HEK293 (cell line): ENCODE measurements around the gene MCAM.

Experiments
- CTCF ChIA-PET: fragments of 350-600 bp; formaldehyde crosslinking; extraction: SDS; loops from one replicate; lab custom pipeline; 2021; ENCODE audit warnings: antibody characterized with exemption; lab: Yijun Ruan, JAX
- POLR2A ChIA-PET: fragments of 300-600 bp; formaldehyde crosslinking; extraction: SDS; loops from one replicate; lab custom pipeline; 2020; ENCODE audit warnings: antibody characterized with exemption, inconsistent platforms; lab: Yijun Ruan, JAX
- H3K27ac ChIP-seq: fragments of 200-500 bp; sonication (Bioruptor generic); 2 replicates; pipeline ENCODE4 v1.5.1; 2014; ENCODE audit warnings: low read depth, low read length, control low read depth, inconsistent platforms; ENCODE audit errors: extremely low read depth
- H3K36me3 ChIP-seq, 2 experiments: fragments of 200-500 bp in 1 of 2; sonication (Bioruptor generic) in 1 of 2; 1 replicate in 1 of 2; 2 replicates in 1 of 2; pipeline ENCODE4 v1.5.1; 2014 to 2017; ENCODE audit warnings: inconsistent platforms in 2 of 2, low read length in 2 of 2; ENCODE audit not compliant: control insufficient read depth in 2 of 2, insufficient read depth in 1 of 2
- H3K4me1 ChIP-seq: fragments of 200-500 bp; sonication (Bioruptor generic); 2 replicates; pipeline ENCODE4 v1.5.1; 2014; ENCODE audit warnings: mild to moderate bottlenecking, low read length, inconsistent platforms; ENCODE audit not compliant: control insufficient read depth, insufficient read depth
- H3K4me3 ChIP-seq: 2 replicates; pipeline ENCODE4 v1.5.1; 2011; ENCODE audit warnings: low read depth, mild to moderate bottlenecking, control low read depth, low read length, moderate library complexity
- H3K9me3 ChIP-seq: fragments of 200-500 bp; sonication (Bioruptor generic); 2 replicates; pipeline ENCODE4 v1.5.1; 2014; ENCODE audit warnings: low read depth, low read length, inconsistent platforms; ENCODE audit not compliant: control insufficient read depth, insufficient read depth
- BCL11A ChIP-seq: fragments of 450-650 bp; formaldehyde crosslinking; IDR thresholded peaks from 2 replicates; pipeline ENCODE4 v1.5.1; 2016; ENCODE audit warnings: low read depth, missing biosample characterization, missing genetic modification characterization
- GLIS1 ChIP-seq: fragments of 450-650 bp; formaldehyde crosslinking; IDR thresholded peaks from 2 replicates; pipeline ENCODE4 v1.5.1; 2016; ENCODE audit warnings: missing biosample characterization, missing genetic modification characterization
- KLF1 ChIP-seq: fragments of 450-650 bp; formaldehyde crosslinking; IDR thresholded peaks from 2 replicates; pipeline ENCODE4 v1.5.1; 2016; ENCODE audit warnings: missing biosample characterization, missing genetic modification characterization
- KLF7 ChIP-seq: fragments of 450-650 bp; formaldehyde crosslinking; IDR thresholded peaks from 2 replicates; pipeline ENCODE4 v1.5.1; 2016; ENCODE audit warnings: missing biosample characterization, missing genetic modification characterization, borderline replicate concordance
- RBAK ChIP-seq: fragments of 450-650 bp; formaldehyde crosslinking; IDR thresholded peaks from 2 replicates; pipeline ENCODE4 v1.5.1; 2016; ENCODE audit warnings: missing biosample characterization, missing genetic modification characterization
- SCRT2 ChIP-seq: fragments of 450-650 bp; formaldehyde crosslinking; IDR thresholded peaks from 2 replicates; pipeline ENCODE4 v1.5.1; 2016; ENCODE audit warnings: missing biosample characterization, missing genetic modification characterization
- SP7 ChIP-seq: fragments of 450-650 bp; formaldehyde crosslinking; IDR thresholded peaks from 2 replicates; pipeline ENCODE4 v1.5.1; 2016; ENCODE audit warnings: missing biosample characterization, missing genetic modification characterization
- ZBTB11 ChIP-seq: fragments of 450-650 bp; formaldehyde crosslinking; conservative IDR thresholded peaks from 2 replicates; pipeline ENCODE4 v1.5.1; 2016; ENCODE audit warnings: low read depth, missing biosample characterization, missing genetic modification characterization
- ZBTB48 ChIP-seq: fragments of 450-650 bp; formaldehyde crosslinking; IDR thresholded peaks from 2 replicates; pipeline ENCODE4 v1.5.1; 2016; ENCODE audit warnings: missing biosample characterization, missing genetic modification characterization
- ZNF19 ChIP-seq: fragments of 450-650 bp; formaldehyde crosslinking; IDR thresholded peaks from 2 replicates; pipeline ENCODE4; 2016; ENCODE audit warnings: missing biosample characterization, missing genetic modification characterization, low read depth
- ZNF221 ChIP-seq: fragments of 450-650 bp; formaldehyde crosslinking; IDR thresholded peaks from 2 replicates; pipeline ENCODE4 v1.5.1; 2017; ENCODE audit warnings: missing biosample characterization, missing genetic modification characterization, borderline replicate concordance
- ZNF433 ChIP-seq: fragments of 450-650 bp; formaldehyde crosslinking; IDR thresholded peaks from 2 replicates; pipeline ENCODE4 v1.5.1; 2016; ENCODE audit warnings: missing biosample characterization, missing genetic modification characterization, low read depth
- ZNF561 ChIP-seq: fragments of 450-650 bp; IDR thresholded peaks from 2 replicates; pipeline ENCODE4 v1.5.1; 2018; ENCODE audit warnings: missing biosample characterization, missing genetic modification characterization, borderline replicate concordance
- ZNF639 ChIP-seq: fragments of 450-650 bp; formaldehyde crosslinking; IDR thresholded peaks from 2 replicates; pipeline ENCODE4 v1.5.1; 2016; ENCODE audit warnings: missing biosample characterization, missing genetic modification characterization
- ZNF701 ChIP-seq: fragments of 450-650 bp; formaldehyde crosslinking; IDR thresholded peaks from 2 replicates; pipeline ENCODE4 v1.5.1; 2016; ENCODE audit warnings: missing biosample characterization, missing genetic modification characterization
- ZNF768 ChIP-seq: fragments of 450-650 bp; formaldehyde crosslinking; IDR thresholded peaks from 2 replicates; pipeline ENCODE4 v1.5.1; 2018; ENCODE audit warnings: missing biosample characterization, mild to moderate bottlenecking, missing genetic modification characterization
- ZNF792 ChIP-seq: fragments of 450-650 bp; formaldehyde crosslinking; IDR thresholded peaks from 2 replicates; pipeline ENCODE4 v1.5.1; 2016; ENCODE audit warnings: missing biosample characterization, missing genetic modification characterization
- ZNF843 ChIP-seq: fragments of 450-650 bp; formaldehyde crosslinking; IDR thresholded peaks from 2 replicates; pipeline ENCODE4 v1.5.1; 2016; ENCODE audit warnings: missing biosample characterization, missing genetic modification characterization
- TF ChIP-seq, protein P1 (sequence below): fragments of 450-650 bp; formaldehyde crosslinking; IDR thresholded peaks from 2 replicates; pipeline ENCODE4 v1.5.1; 2016; ENCODE audit warnings: missing biosample characterization, missing genetic modification characterization

MCAM gene

GRCh38 chr11:119347940-119348605 lies 31.1 kb upstream of the MCAM start:
- H3K36me3 ChIP-seq: no peaks in the 10 kb centered on the region
- no peak overlapping the region for H3K27ac ChIP-seq
- TF ChIP-seq KLF1 (tag by site-specific recombination): no peak
- no peak for TF ChIP-seq ZNF19 (tag by site-specific recombination)
- no peak overlapping the region for H3K4me3 ChIP-seq
- POLR2A ChIA-PET: interaction anchor here (0.8 to 1.0 kb wide), 3 partner anchors 10 to 253 kb away, joined by 3 to 8 read pairs (median 4); a partner anchor contains a TSS
- no peaks in the 10 kb centered on the region for H3K9me3 ChIP-seq
- CTCF ChIA-PET: interaction anchor here (0.7 to 3.4 kb wide), 7 partner anchors 9 to 28 kb away, joined by 3 to 34 read pairs (median 5); partner anchors contain the start of gene C1QTNF5
- no peaks in the 10 kb centered on the region; the same call in 1 of the 2 replicates for H3K4me1 ChIP-seq

DNA sequence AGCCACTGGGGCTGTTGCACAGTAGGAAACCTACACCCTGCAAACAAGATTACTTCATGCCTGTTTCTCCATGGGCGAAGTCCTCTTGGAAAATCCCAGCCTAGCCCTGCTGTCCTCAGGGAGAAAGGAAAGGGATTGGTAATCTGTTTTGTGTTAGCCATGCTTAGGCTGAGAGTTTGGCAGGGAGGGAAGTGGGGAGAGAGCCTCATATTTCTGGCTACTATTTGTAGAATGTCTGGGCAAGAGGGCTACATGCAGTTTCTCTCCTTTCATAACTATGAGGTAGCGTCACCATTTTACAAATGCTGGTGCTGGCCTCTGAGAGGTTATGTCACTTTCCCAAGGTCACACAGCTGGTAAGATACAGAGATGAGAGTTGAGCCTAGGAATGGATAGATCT lies 30.3 kb upstream of the MCAM start:
- Histone ChIP-seq H3K4me3 (no peak overlapping the region), H3K9me3 (no peaks in the 10 kb centered on the region), H3K27ac (no peak overlapping the region), H3K4me1 (no peaks in the 10 kb centered on the region), H3K36me3 (no peaks in the 10 kb centered on the region)
- CTCF ChIA-PET: interaction anchor here (1.3 to 3.4 kb wide), 3 partner anchors 8 to 23 kb away, joined by 5 to 34 read pairs (median 5); partner anchors contain the start of gene C1QTNF5
- POLR2A ChIA-PET: interaction anchor here (0.9 kb wide), 1 partner anchor 252 kb away, joined by 4 read pairs; a partner anchor contains a TSS
- no peak for TF ChIP-seq ZNF433 (tag by site-specific recombination)
- TF ChIP-seq ZBTB48: no peak
- no peak for TF ChIP-seq ZNF639
- TF ChIP-seq ZNF221 (tag by site-specific recombination): no peak
- TF ChIP-seq ZNF561 (tag by site-specific recombination): no peak
- TF ChIP-seq ZBTB11: no peak
- TF ChIP-seq BCL11A (tag by site-specific recombination): no peak
- TF ChIP-seq KLF7 (tag by site-specific recombination): no peak
- TF ChIP-seq, protein P1, sequence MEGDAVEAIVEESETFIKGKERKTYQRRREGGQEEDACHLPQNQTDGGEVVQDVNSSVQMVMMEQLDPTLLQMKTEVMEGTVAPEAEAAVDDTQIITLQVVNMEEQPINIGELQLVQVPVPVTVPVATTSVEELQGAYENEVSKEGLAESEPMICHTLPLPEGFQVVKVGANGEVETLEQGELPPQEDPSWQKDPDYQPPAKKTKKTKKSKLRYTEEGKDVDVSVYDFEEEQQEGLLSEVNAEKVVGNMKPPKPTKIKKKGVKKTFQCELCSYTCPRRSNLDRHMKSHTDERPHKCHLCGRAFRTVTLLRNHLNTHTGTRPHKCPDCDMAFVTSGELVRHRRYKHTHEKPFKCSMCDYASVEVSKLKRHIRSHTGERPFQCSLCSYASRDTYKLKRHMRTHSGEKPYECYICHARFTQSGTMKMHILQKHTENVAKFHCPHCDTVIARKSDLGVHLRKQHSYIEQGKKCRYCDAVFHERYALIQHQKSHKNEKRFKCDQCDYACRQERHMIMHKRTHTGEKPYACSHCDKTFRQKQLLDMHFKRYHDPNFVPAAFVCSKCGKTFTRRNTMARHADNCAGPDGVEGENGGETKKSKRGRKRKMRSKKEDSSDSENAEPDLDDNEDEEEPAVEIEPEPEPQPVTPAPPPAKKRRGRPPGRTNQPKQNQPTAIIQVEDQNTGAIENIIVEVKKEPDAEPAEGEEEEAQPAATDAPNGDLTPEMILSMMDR (tag by site-specific recombination): no peak
- no peak for TF ChIP-seq ZNF792 (tag by site-specific recombination)
- no peak for TF ChIP-seq ZNF19 (tag by site-specific recombination)
- TF ChIP-seq ZNF701 (tag by site-specific recombination): no peak
- no peak for TF ChIP-seq SCRT2
- TF ChIP-seq ZNF768 (tag by site-specific recombination): no peak
- no peak for TF ChIP-seq RBAK
- TF ChIP-seq ZNF843 (tag by site-specific recombination): no peak
- TF ChIP-seq SP7 (tag by site-specific recombination): no peak
- TF ChIP-seq GLIS1: no peak
